Pericardium fibroblast (primary cell): ENCODE results near the gene MAP4K3. TPM values are rescaled to one million over a fixed set of nuclear protein-coding genes. Genes with fewer than 3 reads are reported as not detected.

Source experiments
- total RNA-seq: library from RNA; depleted of rRNA; stranded (reverse); fragments of >200 nt; gene quantifications from 2 replicates; pipeline ENCODE4 v1.2.3, GENCODE V29; 2015

MAP4K3 gene
- total RNA-seq, result 29.9 and 37.7 TPM in 2 replicates

GRCh38 chr2:39436592-39437521 is at the start of gene MAP4K3:
MAP4K3 (minus strand) TSS chr2:39437285; CDS start chr2:39436987, 298 bp downstream.

GRCh38 chr2:39243469-39244123 is 193.5 kb downstream of the MAP4K3 start, which contains the start of gene CDKL4:
CDKL4 (minus strand) TSS chr2:39243970.

Other genes with a start within 250 kb of the MAP4K3 start
- gene CDKL4, start 193.3 kb downstream of the MAP4K3 start, total RNA-seq, result 0.58 TPM in 1 of 2 replicates, not detected in the other
- gene TMEM178A, start 228.6 kb upstream of the MAP4K3 start, total RNA-seq, result 1.2 and 2.2 TPM in 2 replicates